Measurements from ENCODE around the gene TMEM232.
"Not testable (repeated sequence)": the region's sequence is repeated elsewhere in the genome, so short reads cannot be mapped to it uniquely, and the experiment has no call there.

The TMEM232 gene

DNA sequence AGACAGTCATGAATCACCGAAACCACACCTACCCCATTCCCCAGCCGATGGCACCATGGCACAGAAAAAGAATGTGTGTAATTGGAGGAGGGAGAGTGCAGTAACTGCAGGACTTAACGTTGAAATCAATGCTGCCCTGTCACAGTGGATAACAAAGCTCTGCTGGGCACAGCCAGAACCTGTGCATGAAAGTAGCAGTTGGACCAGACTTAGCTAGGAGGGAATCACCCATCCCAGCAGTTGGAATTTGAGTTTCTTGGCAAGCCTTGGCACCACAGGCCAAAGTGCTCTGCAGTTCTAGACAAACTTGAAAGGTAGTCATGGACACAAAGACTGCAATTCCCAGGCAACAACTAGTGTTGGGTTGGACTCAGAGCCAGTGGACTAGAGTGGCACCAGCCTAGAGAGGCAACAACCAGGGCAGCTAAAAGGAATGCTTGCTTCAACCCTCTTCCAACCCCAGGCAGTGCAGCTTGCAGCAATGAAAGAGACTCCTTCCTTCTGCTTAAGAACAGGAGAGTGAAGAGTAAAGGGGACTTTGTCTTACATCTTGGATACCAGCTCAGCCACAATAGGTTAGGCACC lies 19.1 kb downstream of the TMEM232 start:
- TF ChIP-seq, protein P1, sequence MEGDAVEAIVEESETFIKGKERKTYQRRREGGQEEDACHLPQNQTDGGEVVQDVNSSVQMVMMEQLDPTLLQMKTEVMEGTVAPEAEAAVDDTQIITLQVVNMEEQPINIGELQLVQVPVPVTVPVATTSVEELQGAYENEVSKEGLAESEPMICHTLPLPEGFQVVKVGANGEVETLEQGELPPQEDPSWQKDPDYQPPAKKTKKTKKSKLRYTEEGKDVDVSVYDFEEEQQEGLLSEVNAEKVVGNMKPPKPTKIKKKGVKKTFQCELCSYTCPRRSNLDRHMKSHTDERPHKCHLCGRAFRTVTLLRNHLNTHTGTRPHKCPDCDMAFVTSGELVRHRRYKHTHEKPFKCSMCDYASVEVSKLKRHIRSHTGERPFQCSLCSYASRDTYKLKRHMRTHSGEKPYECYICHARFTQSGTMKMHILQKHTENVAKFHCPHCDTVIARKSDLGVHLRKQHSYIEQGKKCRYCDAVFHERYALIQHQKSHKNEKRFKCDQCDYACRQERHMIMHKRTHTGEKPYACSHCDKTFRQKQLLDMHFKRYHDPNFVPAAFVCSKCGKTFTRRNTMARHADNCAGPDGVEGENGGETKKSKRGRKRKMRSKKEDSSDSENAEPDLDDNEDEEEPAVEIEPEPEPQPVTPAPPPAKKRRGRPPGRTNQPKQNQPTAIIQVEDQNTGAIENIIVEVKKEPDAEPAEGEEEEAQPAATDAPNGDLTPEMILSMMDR (IDR thresholded peaks at IDR 0.05; ENCODE audit: insufficient read depth, low read depth, low read length, missing control alignments) = no peak
- H3K4me3 ChIP-seq (ENCODE audit: low read length) = no peak overlapping the region
- no peak for DNase-seq (ENCODE audit: low read depth)

DNA sequence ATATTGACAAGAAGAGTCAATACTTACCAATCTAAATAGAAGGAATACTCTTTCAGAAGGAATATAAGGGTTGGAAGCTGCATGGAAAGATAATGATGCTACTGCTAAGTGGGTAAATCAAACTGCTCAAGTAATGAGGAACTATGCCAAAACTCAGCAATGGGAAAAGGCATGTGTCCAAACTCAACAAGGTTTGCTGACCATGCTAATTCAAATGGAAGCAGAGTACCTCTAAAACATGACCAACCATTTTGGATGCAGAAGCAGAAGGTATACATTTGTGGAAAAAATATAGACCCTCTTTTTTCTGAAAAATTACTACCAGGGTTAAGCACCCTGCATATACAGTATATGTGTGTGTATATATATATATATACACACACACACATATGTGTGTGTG lies 21.1 kb downstream of the TMEM232 start:
- DNase-seq (ENCODE audit: low read depth) = no peak
- TF ChIP-seq, protein P1 (IDR thresholded peaks at IDR 0.05; ENCODE audit: insufficient read depth, low read depth, low read length, missing control alignments) = no peak
- H3K4me3 ChIP-seq (ENCODE audit: low read length) = no peak overlapping the region

DNA sequence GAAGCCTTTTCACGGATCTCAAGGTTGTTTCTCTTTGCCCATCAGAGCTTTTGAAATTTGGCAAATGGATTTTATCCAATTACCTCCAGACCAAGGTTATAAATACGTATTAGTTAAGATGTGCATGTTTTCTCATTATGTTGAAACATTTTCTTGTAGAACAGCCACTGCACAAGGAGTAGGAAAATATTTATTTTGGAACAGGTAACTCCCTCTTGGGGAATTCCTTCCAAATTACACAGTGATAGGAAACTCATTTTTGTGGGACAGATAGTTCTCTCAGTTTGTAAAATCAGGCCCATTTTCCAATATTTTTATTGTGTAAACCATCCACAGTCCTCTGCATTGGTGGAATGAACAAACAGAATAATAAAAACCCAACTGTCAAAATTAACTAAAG lies 23.0 kb downstream of the TMEM232 start:
- H3K4me3 ChIP-seq (ENCODE audit: low read length) = no peak overlapping the region
- TF ChIP-seq, protein P1 (IDR thresholded peaks at IDR 0.05; ENCODE audit: insufficient read depth, low read depth, low read length, missing control alignments) = no peak
- no peak for DNase-seq (ENCODE audit: low read depth)

DNA sequence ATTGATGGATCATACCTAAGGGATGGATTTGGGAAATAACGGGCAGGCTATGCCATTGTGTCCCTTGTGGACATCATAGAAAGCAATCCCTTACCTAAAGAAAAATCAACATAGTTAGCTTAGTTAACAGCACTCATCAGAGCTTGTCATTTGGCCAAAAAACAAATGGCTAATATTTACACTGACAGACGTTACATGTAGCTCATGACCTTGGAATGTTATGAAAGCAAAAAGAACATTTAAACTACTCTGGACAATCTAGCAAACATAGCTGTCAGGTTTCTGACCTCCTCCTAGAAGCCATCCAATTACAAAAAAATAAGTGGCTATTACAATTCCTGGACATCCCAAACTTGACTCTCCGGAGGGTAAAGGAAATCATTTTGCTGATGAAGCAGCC lies 23.8 kb downstream of the TMEM232 start:
- H3K4me3 ChIP-seq (ENCODE audit: low read length) = no peak overlapping the region
- DNase-seq (ENCODE audit: low read depth) = no peak
- TF ChIP-seq, protein P1 (IDR thresholded peaks at IDR 0.05; ENCODE audit: insufficient read depth, low read depth, low read length, missing control alignments) = no peak

DNA sequence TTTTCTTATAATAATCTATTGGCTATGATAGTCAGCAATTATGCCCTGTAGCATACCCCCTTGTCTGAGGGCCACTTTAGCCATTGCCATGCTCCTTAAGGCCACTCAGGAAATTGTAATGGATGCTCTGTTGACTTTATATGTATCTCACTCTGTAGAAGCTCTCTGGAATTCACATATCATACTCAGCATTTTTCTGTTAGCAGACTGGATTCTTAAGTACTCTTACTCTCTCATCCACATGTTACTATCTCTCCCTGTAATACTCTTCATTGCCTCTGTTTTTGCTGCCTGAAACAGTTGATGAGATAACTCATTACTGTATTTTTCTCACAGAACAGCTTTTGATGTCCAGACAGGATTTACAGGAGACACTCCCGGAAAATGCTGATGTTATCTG lies 24.2 kb downstream of the TMEM232 start:
- TF ChIP-seq, protein P1 (IDR thresholded peaks at IDR 0.05; ENCODE audit: insufficient read depth, low read depth, low read length, missing control alignments) = no peak
- no peak overlapping the region for H3K4me3 ChIP-seq (ENCODE audit: low read length)
- DNase-seq (ENCODE audit: low read depth) = no peak

DNA sequence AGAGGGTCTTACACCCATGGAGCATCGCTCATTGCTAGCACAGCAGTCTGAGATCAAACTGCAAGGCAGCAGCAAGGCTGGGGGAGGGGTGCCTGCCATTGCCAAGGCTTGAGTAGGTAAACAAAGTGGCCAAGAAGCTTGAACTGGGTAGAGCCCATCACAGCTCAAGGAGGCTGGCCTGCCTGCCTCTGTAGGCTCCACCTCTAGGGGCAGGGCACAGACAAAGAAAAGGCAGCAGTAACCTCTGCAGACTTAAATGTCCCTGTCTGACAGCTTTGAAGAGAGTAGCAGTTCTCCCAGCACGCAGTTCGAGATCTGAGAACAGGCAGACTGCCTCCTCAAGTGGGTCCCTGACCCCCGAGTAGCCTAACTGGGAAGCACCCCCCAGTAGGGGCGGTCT lies 33.8 kb downstream of the TMEM232 start:
- not testable (repeated sequence) for H3K4me3 ChIP-seq (ENCODE audit: low read length); DNase-seq (ENCODE audit: low read depth)

DNA sequence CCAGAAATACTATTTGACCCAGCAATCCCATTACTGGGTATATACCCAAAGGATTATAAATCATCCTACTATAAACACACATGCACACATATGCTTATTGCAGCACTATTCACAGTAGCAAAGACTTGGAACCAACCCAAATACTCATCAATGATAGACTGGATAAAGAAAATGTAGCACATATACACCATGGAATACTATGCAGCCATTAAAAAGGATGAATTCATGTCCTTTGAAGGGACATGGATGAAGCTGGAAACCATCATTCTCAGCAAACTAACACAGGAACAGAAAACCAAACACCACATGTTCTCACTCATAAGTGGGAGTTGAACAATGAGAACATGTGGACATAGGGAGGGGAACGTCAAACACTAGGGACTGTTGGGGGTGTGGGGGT lies 35.9 kb downstream of the TMEM232 start:
- not testable (repeated sequence) for DNase-seq (ENCODE audit: low read depth); H3K4me3 ChIP-seq (ENCODE audit: low read length)

DNA sequence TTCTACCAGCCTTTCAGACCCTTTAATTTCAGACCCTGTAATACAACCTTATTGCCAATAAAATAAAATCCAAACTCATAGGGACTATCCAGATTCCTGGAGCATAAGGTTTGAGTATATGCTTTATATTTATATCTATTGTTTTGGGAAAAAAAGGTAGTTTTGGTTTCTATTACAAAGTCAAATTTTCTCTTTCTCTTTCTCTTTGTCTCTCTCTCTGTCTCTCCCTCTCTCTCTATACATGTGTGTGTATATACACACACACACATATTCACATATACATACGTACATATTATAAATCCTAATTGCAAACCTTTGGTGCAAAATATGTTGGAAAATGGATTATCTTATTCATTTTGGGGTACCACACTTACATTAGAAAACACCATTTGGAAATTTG lies 39.0 kb downstream of the TMEM232 start:
- TF ChIP-seq, protein P1 (IDR thresholded peaks at IDR 0.05; ENCODE audit: insufficient read depth, low read depth, low read length, missing control alignments) = no peak
- H3K4me3 ChIP-seq (ENCODE audit: low read length) = no peak overlapping the region
- no peak for DNase-seq (ENCODE audit: low read depth)

Data from epithelial cell of esophagus (primary cell).